ENCODE measurements around the gene CYP2W1. TPM values are rescaled to one million over a fixed set of nuclear protein-coding genes. Genes with fewer than 3 reads are reported as not detected.
"Not testable (repeated sequence)": the region's sequence is repeated elsewhere in the genome, so short reads cannot be mapped to it uniquely, and the experiment has no call there.

CYP2W1 gene
- not detected for total RNA-seq

- Histone ChIP-seq H3K9me3 (ENCODE audit: low read depth, low read length) (no peaks in the 10 kb centered on the region), H3K4me1 (ENCODE audit: insufficient read depth, low read length) (no peaks in the 10 kb centered on the region), H3K4me3 (ENCODE audit: low read length) (no peak within 1 kb of the TSS), H3K27me3 (ENCODE audit: insufficient read depth, low read length) (no peaks in the 10 kb centered on the region)
These were observed at the start of gene CYP2W1 for GRCh38 chr7:983004-983615. Gene CYP2W1 (plus strand): TSS chr7:983181. CDS start chr7:983212, 31 bp downstream.

GRCh38 chr7:934469-935163 lies 48.4 kb upstream of the CYP2W1 start:
- H3K4me1 ChIP-seq (ENCODE audit: insufficient read depth, low read length) = peaks cover 38% of the 10 kb centered on the region
- H3K27me3 ChIP-seq (ENCODE audit: insufficient read depth, low read length) = no peaks in the 10 kb centered on the region
- H3K9me3 ChIP-seq (ENCODE audit: low read depth, low read length) = no peaks in the 10 kb centered on the region
- H3K4me3 ChIP-seq (ENCODE audit: low read length) = no peak overlapping the region

- H3K9me3 ChIP-seq (ENCODE audit: low read depth, low read length) = no peaks in the 10 kb centered on the region
- H3K27me3 ChIP-seq (ENCODE audit: insufficient read depth, low read length) = no peaks in the 10 kb centered on the region
- peaks cover 36% of the 10 kb centered on the region for H3K4me1 ChIP-seq (ENCODE audit: insufficient read depth, low read length)
- no peak overlapping the region for H3K4me3 ChIP-seq (ENCODE audit: low read length)
These were observed 47.7 kb upstream of the CYP2W1 start for GRCh38 chr7:935164-935873.

GRCh38 chr7:935874-936385 lies 47.1 kb upstream of the CYP2W1 start:
- Histone ChIP-seq H3K4me1 (ENCODE audit: insufficient read depth, low read length) (peaks cover 33% of the 10 kb centered on the region), H3K27me3 (ENCODE audit: insufficient read depth, low read length) (no peaks in the 10 kb centered on the region)

GRCh38 chr7:936386-937054 lies 46.5 kb upstream of the CYP2W1 start:
- no peaks in the 10 kb centered on the region for H3K9me3 ChIP-seq (ENCODE audit: low read depth, low read length)
- peaks cover 29% of the 10 kb centered on the region for H3K4me1 ChIP-seq (ENCODE audit: insufficient read depth, low read length)
- no peaks in the 10 kb centered on the region for H3K27me3 ChIP-seq (ENCODE audit: insufficient read depth, low read length)
- H3K4me3 ChIP-seq (ENCODE audit: low read length) = no peak overlapping the region

More at GRCh38 chr7:935874-936385, 47.1 kb upstream of the CYP2W1 start:
- no peaks in the 10 kb centered on the region for H3K9me3 ChIP-seq (ENCODE audit: low read depth, low read length)
- no peak overlapping the region for H3K4me3 ChIP-seq (ENCODE audit: low read length)

GRCh38 chr7:937856-938484 lies 45.0 kb upstream of the CYP2W1 start:
- H3K4me3 ChIP-seq (ENCODE audit: low read length) = no peak overlapping the region
- peaks cover 15% of the 10 kb centered on the region for H3K4me1 ChIP-seq (ENCODE audit: insufficient read depth, low read length)
- no peaks in the 10 kb centered on the region for H3K27me3 ChIP-seq (ENCODE audit: insufficient read depth, low read length)
- H3K9me3 ChIP-seq (ENCODE audit: low read depth, low read length) = no peaks in the 10 kb centered on the region

- Histone ChIP-seq H3K4me3 (ENCODE audit: low read length) (no peak overlapping the region), H3K9me3 (ENCODE audit: low read depth, low read length) (no peaks in the 10 kb centered on the region), H3K4me1 (ENCODE audit: insufficient read depth, low read length) (peaks cover 15% of the 10 kb centered on the region), H3K27me3 (ENCODE audit: insufficient read depth, low read length) (no peaks in the 10 kb centered on the region)
These were observed 44.3 kb upstream of the CYP2W1 start for GRCh38 chr7:938546-939185.

GRCh38 chr7:939843-940242 lies 43.1 kb upstream of the CYP2W1 start:
- Histone ChIP-seq H3K4me1 (ENCODE audit: insufficient read depth, low read length) (peaks cover 15% of the 10 kb centered on the region), H3K9me3 (ENCODE audit: low read depth, low read length) (no peaks in the 10 kb centered on the region), H3K27me3 (ENCODE audit: insufficient read depth, low read length) (no peaks in the 10 kb centered on the region), H3K4me3 (ENCODE audit: low read length) (no peak overlapping the region)

- H3K4me3 ChIP-seq (ENCODE audit: low read length) = no peak overlapping the region
- H3K9me3 ChIP-seq (ENCODE audit: low read depth, low read length) = no peaks in the 10 kb centered on the region
- no peaks in the 10 kb centered on the region for H3K27me3 ChIP-seq (ENCODE audit: insufficient read depth, low read length)
- peaks cover 15% of the 10 kb centered on the region for H3K4me1 ChIP-seq (ENCODE audit: insufficient read depth, low read length)
These were observed 42.2 kb upstream of the CYP2W1 start for GRCh38 chr7:940599-941408.

- H3K4me3 ChIP-seq (ENCODE audit: low read length); H3K27me3 ChIP-seq (ENCODE audit: insufficient read depth, low read length); H3K9me3 ChIP-seq (ENCODE audit: low read depth, low read length); H3K4me1 ChIP-seq (ENCODE audit: insufficient read depth, low read length): not testable (repeated sequence)
These were observed 39.2 kb upstream of the CYP2W1 start for GRCh38 chr7:943793-944192.

- H3K9me3 ChIP-seq (ENCODE audit: low read depth, low read length) = no peaks in the 10 kb centered on the region
- no peak overlapping the region for H3K4me3 ChIP-seq (ENCODE audit: low read length)
- H3K27me3 ChIP-seq (ENCODE audit: insufficient read depth, low read length) = no peaks in the 10 kb centered on the region
- H3K4me1 ChIP-seq (ENCODE audit: insufficient read depth, low read length) = peaks cover 17% of the 10 kb centered on the region
These were observed 38.2 kb upstream of the CYP2W1 start for GRCh38 chr7:944744-945143.

- Histone ChIP-seq H3K4me3 (ENCODE audit: low read length) (no peak overlapping the region), H3K4me1 (ENCODE audit: insufficient read depth, low read length) (peaks cover 16% of the 10 kb centered on the region), H3K9me3 (ENCODE audit: low read depth, low read length) (no peaks in the 10 kb centered on the region), H3K27me3 (ENCODE audit: insufficient read depth, low read length) (no peaks in the 10 kb centered on the region)
These were observed 37.8 kb upstream of the CYP2W1 start for GRCh38 chr7:945147-945555.

- Histone ChIP-seq H3K4me1 (ENCODE audit: insufficient read depth, low read length) (peaks cover 20% of the 10 kb centered on the region), H3K4me3 (ENCODE audit: low read length) (no peak overlapping the region), H3K9me3 (ENCODE audit: low read depth, low read length) (no peaks in the 10 kb centered on the region), H3K27me3 (ENCODE audit: insufficient read depth, low read length) (no peaks in the 10 kb centered on the region)
These were observed 37.3 kb upstream of the CYP2W1 start for GRCh38 chr7:945556-946255.
